Type B pancreatic cell (in vitro differentiated cells): Measurements from ENCODE around the gene ERI2. TPM values are rescaled to one million over a fixed set of nuclear protein-coding genes. Genes with fewer than 3 reads are reported as not detected.
A peak's percentile ranks its signal among the peaks of the same experiment; 100 is the strongest.
"Not testable (repeated sequence)": the region's sequence is repeated elsewhere in the genome, so short reads cannot be mapped to it uniquely, and the experiment has no call there.

Experiments
- DNase-seq: peaks from one replicate; pipeline ENCODE4 v3.0.0; 2021; ENCODE audit warnings: mixed read lengths; ENCODE audit not compliant: unreplicated experiment; ENCODE audit errors: extremely low spot score
- H3K27ac Mint-ChIP-seq: 2 replicates; pipeline ENCODE4 v1.8.0; 2021; ENCODE audit warnings: mild to moderate bottlenecking, mixed read lengths
- H3K27me3 Mint-ChIP-seq: 2 replicates; pipeline ENCODE4 v1.8.0; 2021; ENCODE audit warnings: mixed read lengths
- H3K36me3 Mint-ChIP-seq: 2 replicates; pipeline ENCODE4 v1.8.0; 2021; ENCODE audit warnings: mixed read lengths
- H3K4me1 Mint-ChIP-seq: one replicate; pipeline ENCODE4 v1.8.0; 2021; ENCODE audit warnings: mixed read lengths; ENCODE audit not compliant: unreplicated experiment
- H3K4me3 Mint-ChIP-seq: 2 replicates; pipeline ENCODE4 v1.8.0; 2021; ENCODE audit warnings: mild to moderate bottlenecking, mixed read lengths
- H3K9me3 Mint-ChIP-seq: 2 replicates; pipeline ENCODE4 v1.8.0; 2021; ENCODE audit warnings: mixed read lengths
- CTCF ChIP-seq: fragments of 200-600 bp; sonication (generic); conservative IDR thresholded peaks from 2 replicates; pipeline ENCODE4 v1.5.0; 2021; ENCODE audit warnings: antibody characterized with exemption, mild to moderate bottlenecking
- total RNA-seq: library from RNA; stranded (reverse); gene quantifications from 2 replicates; pipeline ENCODE4 v1.2.1, GENCODE V29; 2021; ENCODE audit warnings: low replicate concordance

The ERI2 gene
- total RNA-seq, 1 donor from 2014 or later = 35.9 TPM

- Mint-ChIP-seq H3K27ac (no peak overlapping the region), H3K4me1 (no peaks in the 10 kb centered on the region), H3K4me3 (no peak overlapping the region), H3K27me3 (no peaks in the 10 kb centered on the region), H3K9me3 (no peaks in the 10 kb centered on the region), H3K36me3 (no peaks in the 10 kb centered on the region)
- no peak for DNase-seq
- no peak for TF ChIP-seq CTCF
Measured at GRCh38 chr16:20773679-20774078, 32.6 kb downstream of the ERI2 start.

- no peak for TF ChIP-seq CTCF
Measured at GRCh38 chr16:20768818-20769217, 37.5 kb downstream of the ERI2 start.

GRCh38 chr16:20768121-20768520 is 38.2 kb downstream of the ERI2 start:
- DNase-seq = no peak
- Mint-ChIP-seq H3K27me3 (no peaks in the 10 kb centered on the region), H3K4me3 (no peak overlapping the region), H3K36me3 (no peaks in the 10 kb centered on the region), H3K4me1 (peaks cover 8% of the 10 kb centered on the region), H3K27ac (no peak overlapping the region), H3K9me3 (no peaks in the 10 kb centered on the region)
- no peak for TF ChIP-seq CTCF

More at GRCh38 chr16:20768818-20769217, 37.5 kb downstream of the ERI2 start:
- no peak overlapping the region for H3K27ac Mint-ChIP-seq
- no peaks in the 10 kb centered on the region for H3K27me3 Mint-ChIP-seq
- no peak overlapping the region for H3K4me3 Mint-ChIP-seq
- H3K9me3 Mint-ChIP-seq = no peaks in the 10 kb centered on the region
- peaks cover 2% of the 10 kb centered on the region for H3K4me1 Mint-ChIP-seq
- no peak for DNase-seq
- no peaks in the 10 kb centered on the region for H3K36me3 Mint-ChIP-seq

GRCh38 chr16:20767577-20767976 is 38.7 kb downstream of the ERI2 start:
- H3K27me3 Mint-ChIP-seq = no peaks in the 10 kb centered on the region

GRCh38 chr16:20766294-20766693 is 40.0 kb downstream of the ERI2 start:
- Mint-ChIP-seq H3K27ac (no peak overlapping the region), H3K9me3 (no peaks in the 10 kb centered on the region), H3K27me3 (no peaks in the 10 kb centered on the region), H3K4me1 (peaks cover 8% of the 10 kb centered on the region), H3K4me3 (no peak overlapping the region), H3K36me3 (no peaks in the 10 kb centered on the region)
- no peak for DNase-seq
- no peak for TF ChIP-seq CTCF

More at GRCh38 chr16:20767577-20767976, 38.7 kb downstream of the ERI2 start:
- TF ChIP-seq CTCF = no peak
- H3K27ac Mint-ChIP-seq = no peak overlapping the region
- H3K4me3 Mint-ChIP-seq = no peak overlapping the region
- no peak for DNase-seq
- no peaks in the 10 kb centered on the region for H3K36me3 Mint-ChIP-seq
- H3K4me1 Mint-ChIP-seq = peaks cover 8% of the 10 kb centered on the region
- no peaks in the 10 kb centered on the region for H3K9me3 Mint-ChIP-seq

- H3K4me1 Mint-ChIP-seq = peaks cover 8% of the 10 kb centered on the region
- no peaks in the 10 kb centered on the region for H3K27me3 Mint-ChIP-seq
- DNase-seq = no peak
- H3K36me3 Mint-ChIP-seq = no peaks in the 10 kb centered on the region
- TF ChIP-seq CTCF = no peak
- no peak overlapping the region for H3K4me3 Mint-ChIP-seq
- H3K9me3 Mint-ChIP-seq = no peaks in the 10 kb centered on the region
- no peak overlapping the region for H3K27ac Mint-ChIP-seq
Measured at GRCh38 chr16:20765732-20766131, 40.5 kb downstream of the ERI2 start.

GRCh38 chr16:20764448-20764847 is 41.8 kb downstream of the ERI2 start:
- H3K27ac Mint-ChIP-seq = peak overlapping the region; percentile 35
- H3K36me3 Mint-ChIP-seq, H3K9me3 Mint-ChIP-seq, H3K27me3 Mint-ChIP-seq, DNase-seq, H3K4me3 Mint-ChIP-seq, H3K4me1 Mint-ChIP-seq: not testable (repeated sequence)
